Jurkat, Clone E6-1 (cell line): ENCODE measurements around the gene SLC4A3.
A peak's percentile ranks its signal among the peaks of the same experiment; 100 is the strongest.

ENCODE experiments used
- DNase-seq: peaks from one replicate; pipeline ENCODE4 v3.0.0-alpha.2; 2011; ENCODE audit warnings: low read depth, low spot score
- H3K4me3 ChIP-seq: 2 replicates; pipeline ENCODE4 v1.5.1; 2011; ENCODE audit warnings: mild to moderate bottlenecking, low read length, control low read depth, moderate library complexity

SLC4A3 gene

GRCh38 chr2:219689676-219690628, 62.5 kb downstream of the SLC4A3 start:
- H3K4me3 ChIP-seq, result no peak overlapping the region
- DNase-seq, result peak; percentile 53

- DNase-seq, result no peak
- H3K4me3 ChIP-seq, result no peak overlapping the region
Observed at GRCh38 chr2:219691571-219691970, 64.1 kb downstream of the SLC4A3 start.
